Kidney tubule cell (primary cell): ENCODE results near the gene NANS.
A peak's percentile ranks its signal among the peaks of the same experiment; 100 is the strongest.
"Not testable (repeated sequence)": the region's sequence is repeated elsewhere in the genome, so short reads cannot be mapped to it uniquely, and the experiment has no call there.

Source experiments
- DNase-seq: peaks from one replicate; pipeline ENCODE4 v3.0.0-alpha.2; 2018; ENCODE audit warnings: low spot score

The NANS gene

DNA sequence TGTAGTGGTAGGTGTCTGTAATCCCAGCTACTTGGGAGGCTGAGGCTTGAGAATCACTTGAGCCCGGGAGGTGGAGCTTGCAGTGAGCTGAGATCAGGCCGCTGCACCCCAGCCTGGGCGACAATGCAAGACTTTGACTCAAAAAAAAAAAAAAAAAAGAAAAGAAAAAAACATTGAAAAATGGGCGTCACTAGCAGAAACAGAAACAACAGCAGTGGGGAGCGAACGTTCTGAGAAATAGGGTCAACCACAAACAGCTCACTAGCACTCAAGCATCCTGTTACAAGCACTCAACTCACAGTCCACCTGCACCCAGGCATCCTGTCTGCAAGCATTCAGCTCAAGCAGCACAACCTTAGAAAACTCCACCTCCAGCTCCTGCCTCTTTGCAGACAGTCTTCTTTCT lies 45.3 kb downstream of the NANS start:
- no peak for DNase-seq

DNA sequence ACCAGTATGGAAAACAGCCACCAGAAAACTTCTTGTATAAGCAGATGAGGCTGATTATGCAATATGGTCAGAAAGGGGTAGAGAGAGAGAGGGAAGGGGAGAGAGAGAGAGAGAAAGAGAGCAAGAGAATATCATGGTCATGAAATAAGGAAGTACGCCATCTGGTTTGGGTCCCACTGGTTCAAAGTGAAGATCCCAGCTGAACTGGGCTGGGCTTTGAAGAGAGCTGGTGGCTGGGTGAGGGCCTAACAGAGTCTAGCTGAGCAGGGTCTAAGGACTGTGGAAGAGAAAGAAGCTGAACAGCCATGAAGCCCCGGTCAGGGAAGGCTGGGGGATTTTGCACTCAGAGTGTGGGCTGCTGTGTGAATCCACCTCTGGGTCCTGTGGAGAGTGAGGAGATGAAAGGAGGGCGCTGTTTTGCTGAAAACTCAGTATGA lies 47.9 kb downstream of the NANS start:
- DNase-seq, result no peak

DNA sequence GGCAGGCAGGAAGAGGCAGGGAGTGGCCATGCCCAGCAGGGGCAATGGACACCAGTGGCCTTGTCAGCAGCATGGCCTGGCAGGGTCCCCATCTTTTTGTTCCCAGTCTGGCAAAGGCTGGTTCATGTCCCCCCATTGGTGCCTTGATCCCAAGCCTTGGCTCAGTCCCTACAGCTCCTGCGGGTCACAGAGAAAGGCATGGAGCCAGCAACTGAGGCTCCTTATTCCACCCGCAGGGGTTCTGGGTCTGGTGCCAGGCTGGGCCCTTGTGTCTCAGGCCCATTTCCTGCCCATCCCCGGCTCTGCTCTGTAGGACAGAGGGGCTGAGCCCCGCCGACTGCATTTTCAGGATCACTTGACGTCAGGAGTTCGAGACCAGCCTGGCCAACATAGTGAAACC lies 48.5 kb downstream of the NANS start:
- DNase-seq, result no peak

DNA sequence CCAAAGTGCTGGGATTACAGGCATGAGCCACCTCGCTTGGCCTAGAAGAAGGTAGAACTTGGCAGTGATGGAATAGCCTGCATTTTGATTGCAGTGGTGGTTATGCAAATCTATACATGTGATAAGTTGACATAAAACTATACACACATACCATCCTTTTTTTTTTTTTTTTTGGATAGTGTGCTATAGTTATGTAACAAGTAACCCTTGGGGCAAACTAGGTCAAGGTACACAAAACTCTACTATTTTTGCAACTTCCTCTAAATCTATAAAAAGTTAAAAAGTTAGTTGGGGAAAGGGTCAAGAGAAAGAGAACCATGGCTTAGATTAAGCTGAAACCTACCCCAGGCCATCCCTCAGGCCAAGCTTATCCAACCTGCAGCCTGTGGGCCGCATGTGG lies 51.4 kb downstream of the NANS start:
- no peak for DNase-seq

DNA sequence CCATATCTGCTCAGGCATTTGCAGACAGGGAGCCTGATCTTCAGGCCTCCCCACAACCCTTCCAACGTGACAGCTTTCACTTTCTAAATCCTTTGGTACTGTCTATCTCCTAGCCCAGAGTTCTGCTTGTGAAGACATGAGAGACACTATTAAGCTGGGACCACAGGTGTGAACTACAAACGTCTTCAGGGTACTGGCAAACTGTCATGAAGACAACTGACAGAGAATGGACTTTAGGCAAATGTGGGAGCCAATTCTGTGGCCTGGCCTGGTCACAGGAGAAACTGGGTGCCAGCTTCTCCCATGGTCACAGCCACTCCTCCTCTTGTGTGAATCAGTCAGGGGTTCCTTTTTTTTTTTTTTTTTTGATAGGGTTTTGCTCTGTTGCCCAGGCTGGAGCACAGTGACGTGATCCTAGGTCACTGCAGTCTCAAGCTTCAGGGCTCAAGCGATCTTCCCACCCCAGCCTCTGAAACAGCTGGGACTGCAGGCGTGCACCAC lies 52.0 kb downstream of the NANS start:
- DNase-seq, result no peak

DNA sequence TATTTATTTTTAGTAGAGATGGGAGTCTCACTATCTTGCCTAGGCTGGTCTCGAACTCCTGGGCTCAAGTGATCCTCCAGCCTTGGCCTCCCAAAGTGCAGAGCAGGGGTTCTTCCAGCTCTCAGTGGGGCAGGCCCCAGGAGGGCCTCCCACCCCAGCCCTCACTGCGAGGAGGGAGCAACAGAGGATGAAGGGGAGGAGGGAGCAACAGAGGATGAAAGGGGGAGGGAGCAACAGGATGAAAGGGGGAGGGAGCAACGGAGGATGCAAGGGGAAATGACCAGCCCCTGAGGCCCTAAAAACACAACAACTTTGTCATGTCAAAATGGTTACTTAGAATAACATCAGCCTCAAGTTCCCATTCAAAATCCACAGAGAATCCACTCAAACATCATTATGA lies 52.5 kb downstream of the NANS start:
- DNase-seq, result no peak

DNA sequence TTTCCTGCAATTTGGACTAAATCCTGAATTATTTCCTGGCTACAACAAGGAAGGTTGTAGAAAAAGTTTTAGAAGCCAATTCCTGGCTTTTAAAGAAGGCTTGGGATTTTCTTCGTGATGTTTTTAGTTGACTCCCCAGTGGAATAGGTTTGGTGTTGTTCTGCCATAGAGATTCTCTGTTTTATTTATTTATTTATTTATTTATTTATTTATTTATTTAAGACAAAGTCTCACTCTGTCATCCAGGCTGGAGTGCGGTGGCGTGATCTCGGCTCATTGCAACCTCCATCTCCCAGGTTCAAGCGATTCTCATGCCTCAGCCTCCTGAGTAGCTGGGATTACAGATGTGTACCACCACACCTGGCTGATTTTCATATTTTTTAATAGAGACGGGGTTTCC lies 60.6 kb downstream of the NANS start:
- not testable (repeated sequence) for DNase-seq

DNA sequence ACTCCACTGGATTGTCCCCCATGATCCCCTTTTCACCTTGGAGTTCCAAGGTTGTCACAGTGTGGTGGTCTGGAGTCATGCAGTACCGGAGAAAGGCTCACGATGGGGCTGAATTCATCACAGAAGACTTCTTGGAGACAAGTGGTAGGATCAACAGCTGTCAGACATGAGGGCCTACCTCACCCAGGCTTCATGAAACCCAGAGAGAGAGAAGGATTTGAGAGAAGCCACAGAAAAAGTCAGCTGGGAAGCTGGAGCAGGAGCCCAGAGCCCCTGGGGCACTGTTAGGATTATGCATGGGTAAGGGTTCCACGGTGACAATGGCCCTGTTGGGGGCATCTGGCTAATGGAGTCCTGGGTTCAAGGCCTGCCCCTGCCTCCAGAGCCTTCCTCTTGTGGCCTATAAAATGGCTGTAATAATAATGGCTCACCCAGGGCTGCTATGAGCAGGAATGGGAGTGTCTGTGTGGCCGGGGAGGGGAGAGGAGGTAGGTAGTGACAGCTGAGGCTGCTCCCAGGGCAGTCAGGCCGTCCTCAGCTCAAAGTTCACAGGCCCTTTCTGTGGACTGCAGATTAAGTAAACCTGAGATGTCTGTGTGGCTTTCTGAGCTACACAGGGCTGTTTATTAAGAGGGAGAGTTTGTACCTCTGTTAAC lies 61.6 kb downstream of the NANS start:
- DNase-seq, result peak; percentile 29

DNA sequence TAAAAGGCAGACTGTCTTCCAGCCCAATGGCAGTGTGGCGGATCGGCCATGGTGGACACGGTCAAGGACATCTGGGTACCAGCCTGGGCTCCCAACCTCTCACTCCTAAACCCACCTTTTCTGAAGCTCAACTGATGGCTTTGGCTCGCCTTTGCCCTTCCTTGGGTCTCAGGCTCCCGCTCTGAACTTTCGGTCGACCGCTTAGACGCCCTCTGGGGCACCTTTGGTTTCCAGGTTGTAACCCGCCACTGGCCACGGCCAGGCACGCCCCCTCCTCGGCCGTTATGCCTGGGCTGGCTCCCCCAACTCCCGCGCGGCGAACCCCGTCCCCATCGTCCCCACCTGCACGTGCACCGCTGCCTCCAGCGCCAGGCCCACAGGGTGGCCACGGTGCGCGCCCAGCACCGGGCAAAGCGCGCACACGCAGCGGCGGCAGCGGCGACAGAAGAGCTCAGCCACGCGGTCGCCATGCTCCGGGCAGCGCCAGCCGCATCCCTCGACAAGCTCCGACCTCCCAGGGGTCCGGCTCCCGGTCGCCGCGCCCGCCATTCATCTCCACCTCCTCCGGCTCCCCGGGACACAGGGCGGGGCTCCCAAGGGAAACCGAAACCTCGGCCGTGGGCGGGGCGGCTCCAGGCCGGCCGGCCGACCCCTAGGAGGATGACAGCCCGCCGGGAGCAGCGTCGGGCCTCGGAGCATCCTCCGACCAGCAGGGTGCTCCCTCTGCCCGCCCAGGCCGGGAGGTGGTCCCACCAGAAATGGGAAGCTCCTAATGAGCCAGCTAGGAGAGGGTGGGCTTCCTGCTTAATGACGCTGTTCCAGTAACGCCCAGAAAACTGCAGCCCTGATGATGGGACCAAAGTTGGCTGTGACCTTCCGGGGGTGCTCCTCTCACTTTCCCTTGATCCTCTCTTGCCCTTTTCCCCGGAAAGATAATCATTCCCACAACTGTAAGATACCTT lies 62.4 kb downstream of the NANS start, which contains the start of gene TRIM14:
TRIM14 (minus strand) TSS at position 583 of the 962 bp plus-strand sequence; CDS start at position 549, 34 bp downstream.
- peak; percentile 73 for DNase-seq

DNA sequence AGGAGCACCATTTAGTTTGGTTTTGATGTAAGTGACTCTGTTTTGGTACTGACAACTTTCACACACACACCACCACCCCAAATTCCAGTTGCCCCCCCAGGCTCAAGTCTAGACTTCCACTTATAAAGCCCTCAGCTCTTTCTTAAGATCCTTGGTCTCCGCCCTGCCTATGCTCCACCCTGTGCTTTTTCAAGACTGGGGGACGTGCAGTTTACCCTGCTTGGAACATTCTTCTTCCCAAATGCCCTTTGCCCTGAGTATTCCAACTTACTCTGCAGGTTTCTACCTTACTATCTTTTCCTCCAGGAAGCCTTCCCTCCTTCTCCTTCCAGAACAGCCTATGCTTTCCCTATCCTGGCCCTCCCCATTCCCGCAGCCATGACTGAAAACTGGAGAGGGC lies 63.9 kb downstream of the NANS start:
- DNase-seq, result no peak

DNA sequence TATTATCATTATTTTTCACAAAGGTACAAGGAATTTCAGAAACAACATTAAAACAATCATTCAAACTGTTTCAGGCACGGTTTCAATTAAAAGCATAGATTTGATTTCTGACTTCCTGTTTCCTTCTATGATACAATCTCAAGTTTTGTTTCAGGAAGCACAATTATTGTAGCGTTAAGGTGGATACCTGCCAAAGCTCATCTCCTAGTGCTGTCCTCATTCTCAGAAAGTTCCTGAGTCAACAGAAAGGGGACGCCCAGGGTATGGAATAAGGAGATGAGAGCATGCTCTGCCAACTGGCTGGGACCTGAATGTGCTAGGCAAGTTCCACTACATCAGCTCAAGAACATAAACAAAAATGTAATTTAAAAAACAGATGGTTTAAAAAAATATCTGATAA lies 64.5 kb downstream of the NANS start:
- peak; percentile 85 for DNase-seq

DNA sequence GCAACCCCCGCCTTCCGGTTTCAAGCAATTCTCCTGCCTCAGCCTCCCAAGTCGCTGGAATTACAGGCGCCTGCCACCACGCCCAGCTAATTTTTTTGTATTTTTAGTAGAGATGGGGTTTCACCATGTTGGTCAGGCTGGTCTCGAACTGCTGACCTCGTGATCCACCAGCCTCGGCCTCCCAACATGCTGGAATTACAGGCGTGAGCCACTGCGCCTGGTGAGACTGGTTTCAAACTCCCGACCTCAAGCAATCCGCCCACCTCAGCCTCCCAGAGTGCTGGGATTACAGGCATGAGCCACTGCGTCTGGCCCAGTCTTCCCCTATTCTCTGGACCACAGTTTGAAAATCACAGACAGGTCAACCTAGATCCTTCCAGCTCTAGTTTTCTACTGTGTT lies 67.6 kb downstream of the NANS start:
- DNase-seq, result not testable (repeated sequence)

DNA sequence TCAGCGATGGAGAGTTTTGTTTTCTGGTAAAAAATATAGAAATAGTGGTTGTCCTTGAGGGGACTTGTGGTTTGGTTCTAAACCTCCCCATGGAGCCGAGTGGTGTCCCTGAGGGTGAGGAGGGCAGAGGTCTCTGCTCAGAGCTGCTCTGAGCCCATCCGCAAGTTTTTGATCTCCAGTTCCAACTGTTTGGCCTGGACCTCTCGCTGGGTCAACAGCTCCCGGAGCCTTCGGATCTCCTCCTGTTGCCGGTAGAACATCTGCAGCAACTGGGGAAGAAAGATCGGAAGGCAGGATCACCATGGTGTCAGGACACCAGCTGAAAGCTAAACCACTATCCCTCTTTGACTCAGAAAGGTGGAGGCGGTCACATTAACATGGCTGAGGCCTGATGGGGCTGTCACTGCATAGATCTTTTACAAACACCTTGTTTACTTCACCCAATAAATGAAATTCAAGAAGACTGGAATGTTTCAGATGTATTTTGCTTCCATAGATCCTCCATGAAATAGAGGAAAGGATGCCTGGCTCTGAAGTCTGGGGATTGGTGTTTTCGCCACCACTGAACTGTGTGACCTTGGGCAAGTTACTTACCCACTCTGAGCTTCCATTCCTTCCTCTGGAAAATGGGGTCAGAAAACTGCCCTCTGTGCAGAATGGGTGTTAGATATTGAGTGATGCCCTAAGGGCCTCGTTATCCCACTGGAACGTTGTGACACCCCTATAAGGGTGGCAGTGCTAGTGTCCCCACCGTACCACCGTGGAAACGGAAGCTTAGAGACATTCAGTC lies 68.3 kb downstream of the NANS start:
- DNase-seq, result no peak

DNA sequence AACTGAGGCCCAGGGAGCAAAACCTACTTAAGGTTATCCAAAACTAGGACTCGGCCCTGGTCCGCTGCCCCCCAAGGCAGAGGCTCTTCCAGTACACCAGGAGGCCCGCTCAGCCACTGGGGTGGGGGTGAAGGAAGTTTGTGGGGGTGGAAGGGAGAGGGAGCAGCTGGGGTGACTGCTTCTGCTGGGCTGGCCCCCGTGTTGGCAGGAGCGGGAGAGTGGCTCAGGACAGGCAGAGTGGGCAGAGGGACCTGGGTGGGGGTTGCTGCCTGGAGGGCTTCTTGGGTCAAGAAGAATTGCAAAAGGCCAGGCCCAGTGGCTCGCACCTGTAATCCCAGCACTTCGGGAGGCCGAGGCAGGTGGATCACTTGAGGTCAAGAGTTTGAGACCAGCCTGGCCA lies 70.7 kb downstream of the NANS start:
- no peak for DNase-seq

DNA sequence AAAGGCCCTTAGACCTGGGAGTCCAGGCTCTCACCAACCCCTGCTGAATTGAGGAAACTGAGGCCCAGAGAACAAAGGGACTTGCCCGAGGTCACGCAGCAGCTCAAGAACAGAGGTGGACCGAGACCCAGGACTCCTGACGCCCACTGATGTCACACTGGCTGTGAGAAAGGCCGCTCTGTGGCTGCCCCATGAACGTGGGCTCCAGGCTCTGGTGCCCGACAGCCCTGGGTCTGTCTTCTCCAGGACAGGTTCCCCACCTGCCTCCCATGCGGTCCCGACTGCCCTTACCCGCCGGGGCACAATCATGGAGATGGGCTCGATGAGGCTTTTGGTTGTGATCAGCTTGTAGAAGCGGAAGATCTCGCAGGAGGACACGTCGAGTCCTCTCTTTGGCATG lies 71.8 kb downstream of the NANS start:
- DNase-seq, result no peak

DNA sequence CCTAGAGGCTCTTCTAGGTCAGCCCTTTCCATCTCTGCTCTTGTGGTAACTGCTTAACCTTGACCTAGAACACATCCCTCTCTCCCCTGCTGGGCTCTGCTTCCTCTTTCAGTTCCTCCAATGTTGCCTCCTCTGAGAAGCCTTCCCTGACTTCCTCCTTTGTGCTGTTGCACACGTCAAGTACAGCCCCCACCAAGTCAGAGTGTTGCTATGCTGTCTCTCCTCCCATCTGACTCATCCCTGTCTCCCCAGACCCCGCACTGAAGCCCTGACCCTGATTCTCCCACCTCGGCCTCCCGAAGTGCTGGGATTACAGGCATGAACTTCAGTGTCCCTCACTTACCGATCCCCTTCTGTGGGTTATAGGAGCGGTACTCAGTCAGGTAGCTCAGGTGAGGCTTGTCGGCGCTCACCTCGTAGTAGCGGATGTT lies 72.9 kb downstream of the NANS start:
- no peak for DNase-seq

DNA sequence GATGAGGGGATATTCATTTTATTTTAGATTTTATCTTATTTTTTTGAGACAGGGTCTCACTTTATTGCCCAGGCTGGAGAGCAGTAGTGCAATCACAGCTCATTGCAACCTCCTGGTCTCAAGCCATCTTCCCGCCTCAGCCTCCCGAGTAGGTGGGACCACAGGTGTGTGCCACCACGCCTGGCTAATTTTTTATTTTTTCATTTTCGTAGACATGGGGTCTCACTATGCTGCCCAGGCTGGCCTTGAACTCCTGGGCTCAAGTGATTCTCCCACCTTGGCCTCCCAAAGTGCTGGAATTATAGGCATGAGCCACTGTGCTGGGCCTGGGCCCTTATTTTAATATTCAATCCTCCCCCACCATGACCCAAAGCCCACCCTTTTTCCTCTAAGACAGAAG lies 73.5 kb downstream of the NANS start:
- not testable (repeated sequence) for DNase-seq

DNA sequence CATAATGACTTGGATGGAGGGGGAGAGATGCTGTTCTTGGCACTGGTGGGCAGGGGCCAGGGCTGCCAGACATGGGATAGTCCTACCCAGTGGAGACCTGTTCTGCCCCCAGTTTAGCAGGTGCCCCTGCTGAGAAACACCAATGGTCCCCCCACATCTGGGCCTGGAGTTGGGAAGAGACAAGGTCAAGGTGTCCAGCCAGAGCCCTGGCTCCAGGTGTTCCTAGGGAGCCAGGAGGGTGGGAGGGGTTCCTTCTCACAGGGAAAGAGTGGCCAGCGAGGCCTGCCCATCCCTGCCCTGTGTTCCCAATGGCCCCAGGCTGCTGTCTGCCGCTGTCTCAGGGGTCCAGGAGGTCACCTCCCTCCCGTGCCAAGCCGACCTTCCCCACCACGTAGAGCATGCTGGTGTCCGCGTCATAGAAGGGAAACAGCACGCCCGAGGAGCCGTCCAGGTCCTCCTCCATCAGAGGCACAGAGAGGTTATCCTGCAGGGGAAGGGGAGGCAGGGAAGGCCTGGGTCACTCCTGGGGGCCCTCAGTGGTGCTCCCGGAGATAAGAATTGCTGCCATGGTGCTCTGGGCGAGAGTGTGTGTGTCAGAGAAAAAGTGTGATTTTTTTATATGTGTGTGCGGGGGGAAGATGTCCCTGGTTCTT lies 74.2 kb downstream of the NANS start:
- DNase-seq, result no peak

DNA sequence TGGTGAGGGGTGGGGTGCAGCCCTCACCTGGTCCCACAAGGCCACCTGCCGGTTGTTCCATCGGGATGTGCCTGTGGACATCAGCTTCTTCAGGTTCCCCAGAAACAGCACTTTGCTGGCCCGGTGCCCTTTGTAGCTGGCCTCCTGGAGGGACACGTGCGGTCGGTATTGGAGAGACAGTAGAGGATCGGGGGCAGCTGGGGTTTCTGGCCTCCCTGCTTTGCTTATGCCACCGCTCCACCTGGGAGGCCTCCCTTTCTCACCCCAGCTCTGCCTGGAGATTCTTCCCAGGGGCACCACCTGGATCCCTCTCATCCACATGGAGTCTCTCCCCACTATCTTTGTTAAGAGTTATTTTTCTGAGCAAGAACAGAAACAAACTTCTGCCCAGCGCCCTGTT lies 75.6 kb downstream of the NANS start:
- DNase-seq, result no peak
